ENCODE measurements around the gene KRTAP4-12. TPM values are rescaled to one million over a fixed set of nuclear protein-coding genes. Genes with fewer than 3 reads are reported as not detected.

Gene KRTAP4-12
- total RNA-seq, 4 donors from 2014 or later: not detected

DNA sequence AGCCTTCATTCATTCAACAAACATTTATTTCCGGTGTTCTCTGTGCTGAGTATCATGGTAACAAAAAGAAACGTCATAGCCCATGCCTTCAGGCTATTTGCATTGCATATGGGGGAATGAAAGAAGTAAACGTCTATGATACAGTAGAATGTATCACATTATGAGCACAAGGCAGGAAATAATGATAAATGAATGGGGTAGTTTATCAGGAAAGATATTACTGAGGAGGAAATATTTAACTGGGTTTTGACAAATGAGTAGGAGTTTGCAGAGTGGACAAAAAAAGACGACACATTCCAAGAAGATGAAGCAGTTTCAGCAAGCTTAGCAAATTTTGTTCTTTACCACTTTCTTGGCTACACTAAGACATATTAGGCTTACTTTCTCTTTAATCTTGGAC lies 41.4 kb downstream of the KRTAP4-12 start:
- no peak overlapping the region for H3K27ac ChIP-seq
- in situ Hi-C loops (cut with MboI; ENCODE audit: low pct_ligation_motif_present in 1 of 4, low pct_unique_long_range_greater_than_20kb in 1 of 4, low sequenced_read_pairs in 3 of 4) (no loop called here), intact Hi-C loops (cut with DNase I; ENCODE audit: low total_unique reads) (no loop called here)
- TF ChIP-seq EP300 (IDR thresholded peaks at IDR 0.05; ENCODE audit: low read depth): no peak
- no peak for TF ChIP-seq POLR2AphosphoS5 (IDR thresholded peaks at IDR 0.05)
- H3K4me3 ChIP-seq: no peak overlapping the region
- H3K36me3 ChIP-seq: no peaks in the 10 kb centered on the region
- no peaks in the 10 kb centered on the region for H3K27me3 ChIP-seq
- no peak for DNase-seq
- no peaks in the 10 kb centered on the region for H3K4me1 ChIP-seq
- 44 to 55% methylated on average over 4 of the region's 4 CpGs for WGBS, 2 donors (ENCODE audit: low coverage in 1 of 2)
- no peaks in the 10 kb centered on the region for H3K9me3 ChIP-seq

DNA sequence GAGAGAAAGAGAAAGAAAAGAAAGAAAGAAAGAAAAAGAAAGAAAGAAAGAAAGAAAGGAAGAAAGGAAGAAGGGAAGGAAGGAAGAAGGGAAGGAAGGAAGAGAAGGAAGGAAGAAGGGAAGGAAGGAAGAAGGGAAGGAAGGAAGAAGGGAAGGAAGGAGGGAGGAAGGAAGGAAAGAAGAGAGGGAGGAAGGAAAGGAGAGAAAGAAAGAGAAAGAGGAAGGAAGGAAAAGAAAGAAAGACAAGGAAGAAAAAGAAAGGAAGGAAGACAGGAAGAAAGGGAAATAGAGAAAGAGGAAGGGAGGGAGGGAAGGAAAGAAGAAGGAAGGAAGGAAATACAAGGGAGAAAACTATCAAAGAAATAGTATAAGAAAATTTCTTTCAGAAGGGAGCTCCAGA lies 47.2 kb downstream of the KRTAP4-12 start:
- Histone ChIP-seq H3K27ac (no peak overlapping the region), H3K4me1 (no peaks in the 10 kb centered on the region), H3K4me3 (no peak overlapping the region), H3K27me3 (peaks cover 8% of the 10 kb centered on the region), H3K36me3 (no peaks in the 10 kb centered on the region), H3K9me3 (no peaks in the 10 kb centered on the region)
- in situ Hi-C loops (cut with MboI; ENCODE audit: low pct_ligation_motif_present in 1 of 4, low pct_unique_long_range_greater_than_20kb in 1 of 4, low sequenced_read_pairs in 3 of 4): no loop called here
- intact Hi-C loops (cut with DNase I; ENCODE audit: low total_unique reads): no loop called here
- no peak for DNase-seq
- TF ChIP-seq, protein P1, sequence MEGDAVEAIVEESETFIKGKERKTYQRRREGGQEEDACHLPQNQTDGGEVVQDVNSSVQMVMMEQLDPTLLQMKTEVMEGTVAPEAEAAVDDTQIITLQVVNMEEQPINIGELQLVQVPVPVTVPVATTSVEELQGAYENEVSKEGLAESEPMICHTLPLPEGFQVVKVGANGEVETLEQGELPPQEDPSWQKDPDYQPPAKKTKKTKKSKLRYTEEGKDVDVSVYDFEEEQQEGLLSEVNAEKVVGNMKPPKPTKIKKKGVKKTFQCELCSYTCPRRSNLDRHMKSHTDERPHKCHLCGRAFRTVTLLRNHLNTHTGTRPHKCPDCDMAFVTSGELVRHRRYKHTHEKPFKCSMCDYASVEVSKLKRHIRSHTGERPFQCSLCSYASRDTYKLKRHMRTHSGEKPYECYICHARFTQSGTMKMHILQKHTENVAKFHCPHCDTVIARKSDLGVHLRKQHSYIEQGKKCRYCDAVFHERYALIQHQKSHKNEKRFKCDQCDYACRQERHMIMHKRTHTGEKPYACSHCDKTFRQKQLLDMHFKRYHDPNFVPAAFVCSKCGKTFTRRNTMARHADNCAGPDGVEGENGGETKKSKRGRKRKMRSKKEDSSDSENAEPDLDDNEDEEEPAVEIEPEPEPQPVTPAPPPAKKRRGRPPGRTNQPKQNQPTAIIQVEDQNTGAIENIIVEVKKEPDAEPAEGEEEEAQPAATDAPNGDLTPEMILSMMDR (IDR thresholded peaks at IDR 0.05): no peak
- TF ChIP-seq POLR2A (IDR thresholded peaks at IDR 0.05) (no peak), EP300 (IDR thresholded peaks at IDR 0.05; ENCODE audit: low read depth) (no peak), POLR2AphosphoS5 (IDR thresholded peaks at IDR 0.05) (no peak)

DNA sequence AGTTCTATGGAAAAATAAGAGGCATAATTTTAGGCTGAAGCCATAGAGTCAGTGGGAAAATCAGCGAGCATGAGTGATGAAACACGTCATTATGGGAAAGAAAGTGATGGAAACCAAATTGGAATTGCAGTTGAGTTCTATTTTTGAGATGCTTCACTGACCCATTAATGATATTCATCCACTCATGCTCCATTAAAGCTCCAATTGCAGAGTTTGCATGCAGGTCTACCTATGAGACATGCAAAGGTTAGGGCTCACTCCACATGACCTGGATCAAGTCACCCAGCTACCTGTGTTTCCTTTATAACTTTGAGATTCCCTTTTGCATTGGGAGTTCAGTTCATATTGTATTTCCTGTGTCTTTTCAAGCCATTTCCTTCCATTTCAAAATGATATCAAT lies 50.3 kb downstream of the KRTAP4-12 start:
- peaks cover 8% of the 10 kb centered on the region for H3K27me3 ChIP-seq
- in situ Hi-C loops (cut with MboI; ENCODE audit: low pct_ligation_motif_present in 1 of 4, low pct_unique_long_range_greater_than_20kb in 1 of 4, low sequenced_read_pairs in 3 of 4): no loop called here
- H3K4me3 ChIP-seq: no peak overlapping the region
- 69 to 88% methylated on average over 2 of the region's 2 CpGs for WGBS, 2 donors (ENCODE audit: low coverage in 1 of 2)
- no peaks in the 10 kb centered on the region for H3K4me1 ChIP-seq
- intact Hi-C loops (cut with DNase I; ENCODE audit: low total_unique reads): no loop called here
- no peaks in the 10 kb centered on the region for H3K9me3 ChIP-seq
- no peak overlapping the region for H3K27ac ChIP-seq
- TF ChIP-seq EP300 (IDR thresholded peaks at IDR 0.05; ENCODE audit: low read depth): no peak
- DNase-seq: no peak
- no peaks in the 10 kb centered on the region for H3K36me3 ChIP-seq

Other genes starting within 250 kb of the KRTAP4-12 start
- gene KRT20, start 238.9 kb downstream of the KRTAP4-12 start, total RNA-seq: 100 to 1,000 TPM; 207 to 797 (median 735) TPM
- gene KRT23, start 186.5 kb downstream of the KRTAP4-12 start, total RNA-seq: 1 to 10 TPM in 2 of 4 donors, not detected in 2; 1.1 to 2.5 TPM
- not detected for gene KRT39, start 157.2 kb downstream of the KRTAP4-12 start, total RNA-seq
- gene KRT40, start 139.9 kb downstream of the KRTAP4-12 start, total RNA-seq: under 1 TPM in 1 of 4 donors, not detected in 3; 0.48 TPM
- gene KRTAP3-3, start 130.0 kb downstream of the KRTAP4-12 start, total RNA-seq: not detected
- not detected for gene KRTAP3-2, start 124.3 kb downstream of the KRTAP4-12 start, total RNA-seq
- gene KRTAP3-1, start 115.1 kb downstream of the KRTAP4-12 start, total RNA-seq: not detected
- gene KRTAP1-5, start 97.0 kb downstream of the KRTAP4-12 start, total RNA-seq: not detected
- not detected for gene KRTAP1-4, start 94.0 kb downstream of the KRTAP4-12 start, total RNA-seq
- not detected for gene KRTAP1-3, start 89.3 kb downstream of the KRTAP4-12 start, total RNA-seq
- not detected for gene KRTAP1-1, start 82.7 kb downstream of the KRTAP4-12 start, total RNA-seq
- gene KRTAP2-1, start 76.9 kb downstream of the KRTAP4-12 start, total RNA-seq: not detected
- gene KRTAP2-2, start 69.0 kb downstream of the KRTAP4-12 start, total RNA-seq: not detected
- not detected for gene KRTAP2-3, start 64.1 kb downstream of the KRTAP4-12 start, total RNA-seq
- gene KRTAP2-4, start 58.3 kb downstream of the KRTAP4-12 start, total RNA-seq: not detected
- not detected for gene KRTAP4-7, start 40.0 kb downstream of the KRTAP4-12 start, total RNA-seq
- not detected for gene KRTAP4-8, start 26.0 kb downstream of the KRTAP4-12 start, total RNA-seq
- gene KRTAP4-16, start 22.0 kb downstream of the KRTAP4-12 start, total RNA-seq: not detected
- gene KRTAP4-9, start 18.8 kb downstream of the KRTAP4-12 start, total RNA-seq: not detected
- gene KRTAP4-11, start 5.8 kb downstream of the KRTAP4-12 start, total RNA-seq: not detected
- not detected for gene KRTAP4-6, start 16.4 kb upstream of the KRTAP4-12 start, total RNA-seq
- not detected for gene KRTAP4-5, start 25.6 kb upstream of the KRTAP4-12 start, total RNA-seq
- gene KRTAP4-4, start 36.6 kb upstream of the KRTAP4-12 start, total RNA-seq: not detected
- not detected for gene KRTAP4-3, start 44.0 kb upstream of the KRTAP4-12 start, total RNA-seq
- not detected for gene KRTAP4-2, start 54.0 kb upstream of the KRTAP4-12 start, total RNA-seq
- under 1 TPM in 1 of 4 donors, not detected in 3; 0.82 TPM for gene KRTAP4-1, start 60.7 kb upstream of the KRTAP4-12 start, total RNA-seq
- not detected for gene KRTAP9-1, start 65.7 kb upstream of the KRTAP4-12 start, total RNA-seq
- not detected for gene KRTAP9-2, start 102.5 kb upstream of the KRTAP4-12 start, total RNA-seq
- gene KRTAP9-3, start 108.3 kb upstream of the KRTAP4-12 start, total RNA-seq: not detected
- not detected for gene KRTAP9-8, start 113.8 kb upstream of the KRTAP4-12 start, total RNA-seq
- gene KRTAP9-4, start 125.5 kb upstream of the KRTAP4-12 start, total RNA-seq: not detected
- gene KRTAP9-9, start 131.2 kb upstream of the KRTAP4-12 start, total RNA-seq: not detected
- not detected for gene KRTAP9-6, start 141.2 kb upstream of the KRTAP4-12 start, total RNA-seq
- gene KRTAP9-7, start 151.5 kb upstream of the KRTAP4-12 start, total RNA-seq: not detected
- not detected for gene KRTAP29-1, start 178.7 kb upstream of the KRTAP4-12 start, total RNA-seq
- gene KRTAP16-1, start 185.1 kb upstream of the KRTAP4-12 start, total RNA-seq: not detected
- not detected for gene KRTAP17-1, start 191.5 kb upstream of the KRTAP4-12 start, total RNA-seq
- not detected for gene KRT33A, start 226.6 kb upstream of the KRTAP4-12 start, total RNA-seq
- gene KRT33B, start 245.6 kb upstream of the KRTAP4-12 start, total RNA-seq: not detected

Data from transverse colon (tissue), 4 donors.